ENCODE data around the gene PEX5L.

The PEX5L gene

GRCh38 chr3:179775416-179776122 is 261.2 kb downstream of the PEX5L start:
- DNase-seq = no peak

GRCh38 chr3:179772297-179772696 is 264.4 kb downstream of the PEX5L start:
- DNase-seq = no peak

- no peak for DNase-seq
These were observed 264.9 kb downstream of the PEX5L start for GRCh38 chr3:179771797-179772196.

- no peak for DNase-seq
These were observed 267.1 kb downstream of the PEX5L start for GRCh38 chr3:179769411-179770247.

- peak in 24 of 56 donors; percentile 1 to 42 (median 6) for DNase-seq
These were observed 268.7 kb downstream of the PEX5L start for GRCh38 chr3:179768080-179768479.

GRCh38 chr3:179766416-179767133 is 270.2 kb downstream of the PEX5L start:
- DNase-seq = no peak

- DNase-seq = no peak
These were observed 271.3 kb downstream of the PEX5L start for GRCh38 chr3:179765396-179765795.

GRCh38 chr3:179760944-179761343 is 275.8 kb downstream of the PEX5L start:
- DNase-seq = peak in 1 of 56 donors; percentile 2

GRCh38 chr3:179750720-179751328 is 285.9 kb downstream of the PEX5L start:
- DNase-seq = peak in 3 of 56 donors; percentile 1 to 6 (median 4)

GRCh38 chr3:179745716-179746115 is 291.0 kb downstream of the PEX5L start:
- no peak for DNase-seq

GRCh38 chr3:179745079-179745478 is 291.7 kb downstream of the PEX5L start:
- DNase-seq = no peak
